Measurements from ENCODE around the gene EPHB2.
"Not testable (repeated sequence)": the region's sequence is repeated elsewhere in the genome, so short reads cannot be mapped to it uniquely, and the experiment has no call there.

EPHB2 gene

GRCh38 chr1:22843441-22844183 is 133.0 kb downstream of the EPHB2 start:
- DNase-seq, result not testable (repeated sequence)

GRCh38 chr1:22844621-22845020 is 134.0 kb downstream of the EPHB2 start:
- DNase-seq, result no peak

GRCh38 chr1:22845398-22845935 is 134.8 kb downstream of the EPHB2 start:
- no peak for DNase-seq

GRCh38 chr1:22846458-22846857 is 135.8 kb downstream of the EPHB2 start:
- no peak for DNase-seq

GRCh38 chr1:22847249-22847648 is 136.6 kb downstream of the EPHB2 start:
- no peak for DNase-seq

- no peak for DNase-seq
Measured at GRCh38 chr1:22847709-22848108, 137.1 kb downstream of the EPHB2 start.

- no peak for DNase-seq
Measured at GRCh38 chr1:22848405-22848804, 137.8 kb downstream of the EPHB2 start.

- DNase-seq, result no peak
Measured at GRCh38 chr1:22849770-22850169, 139.1 kb downstream of the EPHB2 start.

- no peak for DNase-seq
Measured at GRCh38 chr1:22850281-22850680, 139.6 kb downstream of the EPHB2 start.

- no peak for DNase-seq
Measured at GRCh38 chr1:22850681-22851080, 140.0 kb downstream of the EPHB2 start.

GRCh38 chr1:22851517-22851916 is 140.9 kb downstream of the EPHB2 start:
- no peak for DNase-seq

- no peak for DNase-seq
Measured at GRCh38 chr1:22852144-22852655, 141.6 kb downstream of the EPHB2 start.

- DNase-seq, result no peak
Measured at GRCh38 chr1:22853651-22854185, 143.1 kb downstream of the EPHB2 start.

- no peak for DNase-seq
Measured at GRCh38 chr1:22854688-22855565, 144.3 kb downstream of the EPHB2 start.

- no peak for DNase-seq
Measured at GRCh38 chr1:22855668-22856606, 145.3 kb downstream of the EPHB2 start.

- DNase-seq, result no peak
Measured at GRCh38 chr1:22857661-22858060, 147.0 kb downstream of the EPHB2 start.

- DNase-seq, result no peak
Measured at GRCh38 chr1:22860414-22860800, 149.8 kb downstream of the EPHB2 start.

- DNase-seq, result no peak
Measured at GRCh38 chr1:22860883-22861385, 150.3 kb downstream of the EPHB2 start.

GRCh38 chr1:22861764-22862440 is 151.3 kb downstream of the EPHB2 start:
- peak; percentile 72 for DNase-seq

- no peak for DNase-seq
Measured at GRCh38 chr1:22862752-22863151, 152.1 kb downstream of the EPHB2 start.

- no peak for DNase-seq
Measured at GRCh38 chr1:22863766-22864165, 153.1 kb downstream of the EPHB2 start.
